Measurements from ENCODE around the gene LTA4H. TPM values are rescaled to one million over a fixed set of nuclear protein-coding genes. Genes with fewer than 3 reads are reported as not detected.

The LTA4H gene
- total and polyA plus RNA-seq, 10 of the 15 experiments (the other 5 are each of a cell fraction or from before 2014, with no cell fraction given), result 43.9 to 106 (median 47.3) TPM

- RAD21 ChIA-PET (ENCODE audit: unreplicated experiment), result interaction anchor here (2.2 kb wide), 1 partner anchor 8 kb away, joined by 9 read pairs; no protein-coding TSS in a partner anchor
Measured at GRCh38 chr12:95990136-95990535, 45.3 kb downstream of the LTA4H start.

More at GRCh38 chr12:95990136-95990535, 45.3 kb downstream of the LTA4H start:
- ChIA-PET SMC1A (ENCODE audit: uncharacterized antibody, unreplicated experiment) (interaction anchor here (1.3 kb wide), 1 partner anchor 8 kb away, joined by 5 read pairs; no protein-coding TSS in a partner anchor), CTCF (interaction anchor here (1.7 to 2.7 kb wide), 2 partner anchors 9 to 73 kb away, joined by 5 to 23 read pairs; no protein-coding TSS in a partner anchor), POLR2A (no interaction called here)
- BruUV-seq (replicated peaks), result no TSS peak
- ATAC-seq (no peak), FAIRE-seq (no peak), DNase-seq (ENCODE audit: low read depth, low spot score) (no peak)
- TF ChIP-seq ZNF274 (IDR thresholded peaks at IDR 0.05; ENCODE audit: insufficient read depth, insufficient read length) (no peak), CREB1 (IDR thresholded peaks at IDR 0.05; ENCODE audit: low read depth) (no peak), JUND (IDR thresholded peaks at IDR 0.05; ENCODE audit: low read depth, low read length) (no peak), CTCF (IDR thresholded peaks at IDR 0.05 in 2 of 3, conservative IDR thresholded peaks at IDR 0.05 in 1 of 3; ENCODE audit: control insufficient read depth in 2 of 3, extremely low read depth in 1 of 3, insufficient read depth in 1 of 3, low read depth in 3 of 3, low read length in 3 of 3) (no peak), CUX1 (IDR thresholded peaks at IDR 0.05; ENCODE audit: insufficient replicate concordance, low read depth, low read length) (no peak), TAF1 (IDR thresholded peaks at IDR 0.05; ENCODE audit: borderline replicate concordance, low read depth, low read length) (no peak), MEF2A (IDR thresholded peaks at IDR 0.05; ENCODE audit: insufficient read depth, low read depth, low read length) (no peak), CEBPB (IDR thresholded peaks at IDR 0.05; ENCODE audit: borderline replicate concordance in 1 of 2, low read depth in 2 of 2, low read length in 2 of 2) (no peak), SKIL (IDR thresholded peaks at IDR 0.05; ENCODE audit: low read depth, poor library complexity, severe bottlenecking) (no peak), NFXL1 (IDR thresholded peaks at IDR 0.05; ENCODE audit: borderline replicate concordance) (no peak), MLLT1 (IDR thresholded peaks at IDR 0.05) (no peak), ATF3 (IDR thresholded peaks at IDR 0.05; ENCODE audit: borderline replicate concordance, extremely low read depth, low read depth, low read length) (no peak)
- peaks cover 0 to 3% of the 10 kb centered on the region in 2 experiments; a peak in 2 of 4 replicates for H3K27me3 ChIP-seq (replicated peaks in 1 of 2; ENCODE audit: control insufficient read depth in 2 of 2, insufficient read depth in 2 of 2, low read length in 1 of 2)
- no peaks in the 10 kb centered on the region for H3K4me1 ChIP-seq (ENCODE audit: control insufficient read depth, insufficient read depth, low read length)
- intact Hi-C loops (cut with micrococcal nuclease; ENCODE audit: unreplicated experiment) (no loop called here), in situ Hi-C loops (cut with MboI) (no loop called here)
- no peaks in the 10 kb centered on the region for H3K36me3 ChIP-seq (ENCODE audit: control insufficient read depth in 2 of 2, insufficient read depth in 2 of 2, low read length in 1 of 2)
- no peak overlapping the region for H3K4me3 ChIP-seq
- H3K79me2 ChIP-seq (ENCODE audit: control insufficient read depth, insufficient read depth, low read length), result no peaks in the 10 kb centered on the region
- H3K9me3 ChIP-seq (replicated peaks; ENCODE audit: control insufficient read depth, insufficient read depth, low read length), result no peaks in the 10 kb centered on the region
- H3K27ac ChIP-seq (ENCODE audit: control insufficient read depth, insufficient read depth), result no peak overlapping the region
- H3K9ac ChIP-seq (ENCODE audit: control insufficient read depth, insufficient read depth, low read length), result no peak overlapping the region
- 53% methylated on average over 7 of the region's 7 CpGs for WGBS (ENCODE audit: insufficient coverage, insufficient replicate concordance, low lambda C conversion rate, missing lambda C conversion rate)
- no peak overlapping the region for H3K4me2 ChIP-seq (ENCODE audit: control insufficient read depth, insufficient read depth)
- H2AFZ ChIP-seq (ENCODE audit: control insufficient read depth, low read depth, low read length), result no peak overlapping the region
- H4K20me1 ChIP-seq (ENCODE audit: control insufficient read depth, insufficient read depth), result no peaks in the 10 kb centered on the region

All from GM12878 (cell line).